Measurements from ENCODE around the gene TMEM181. TPM values are rescaled to one million over a fixed set of nuclear protein-coding genes. Genes with fewer than 3 reads are reported as not detected.

TMEM181 gene
- total RNA-seq, 3 donors from 2014 or later, result 17.0 to 29.3 (median 28.5) TPM

- Histone ChIP-seq H3K4me1 (no peaks in the 10 kb centered on the region), H3K27ac (no peak overlapping the region), H3K36me3 (no peaks in the 10 kb centered on the region), H3K27me3 (no peaks in the 10 kb centered on the region), H3K4me3 (no peak overlapping the region), H3K9me3 (no peaks in the 10 kb centered on the region)
- intact Hi-C loops (cut with DNase I; ENCODE audit: low total_unique reads), result no loop called here
- DNase-seq (ENCODE audit: low spot score in 2 of 2), result peak in 1 of 2 donors; percentile 46
- TF ChIP-seq POLR2AphosphoS5 (IDR thresholded peaks at IDR 0.05), result no peak
- no peak for TF ChIP-seq POLR2A (IDR thresholded peaks at IDR 0.05)
- TF ChIP-seq CTCF (IDR thresholded peaks at IDR 0.05), result no peak
Measured at GRCh38 chr6:158572653-158573541, 13.0 kb downstream of the TMEM181 start.

GRCh38 chr6:158573542-158573931 lies 13.6 kb downstream of the TMEM181 start:
- no peaks in the 10 kb centered on the region for H3K9me3 ChIP-seq
- no peaks in the 10 kb centered on the region for H3K27me3 ChIP-seq
- intact Hi-C loops (cut with DNase I; ENCODE audit: low total_unique reads), result no loop called here
- peak in 1 of 2 donors; percentile 2 for DNase-seq (ENCODE audit: low spot score in 2 of 2)
- no peak overlapping the region for H3K4me3 ChIP-seq
- H3K27ac ChIP-seq, result no peak overlapping the region
- TF ChIP-seq CTCF (IDR thresholded peaks at IDR 0.05), result no peak
- no peak for TF ChIP-seq POLR2A (IDR thresholded peaks at IDR 0.05)
- TF ChIP-seq POLR2AphosphoS5 (IDR thresholded peaks at IDR 0.05), result no peak
- H3K36me3 ChIP-seq, result no peaks in the 10 kb centered on the region
- no peaks in the 10 kb centered on the region for H3K4me1 ChIP-seq

GRCh38 chr6:158574800-158575199 lies 14.9 kb downstream of the TMEM181 start:
- DNase-seq (ENCODE audit: low spot score in 2 of 2), result peak in 1 of 2 donors; percentile 5

GRCh38 chr6:158575550-158575949 lies 15.7 kb downstream of the TMEM181 start:
- Histone ChIP-seq H3K27me3 (no peaks in the 10 kb centered on the region), H3K4me3 (no peak overlapping the region), H3K9me3 (no peaks in the 10 kb centered on the region), H3K4me1 (no peaks in the 10 kb centered on the region), H3K27ac (no peak overlapping the region), H3K36me3 (no peaks in the 10 kb centered on the region)
- DNase-seq (ENCODE audit: low spot score in 2 of 2), result no peak
- TF ChIP-seq POLR2A (IDR thresholded peaks at IDR 0.05), result no peak
- TF ChIP-seq POLR2AphosphoS5 (IDR thresholded peaks at IDR 0.05), result no peak
- TF ChIP-seq CTCF (IDR thresholded peaks at IDR 0.05), result no peak
- intact Hi-C loops (cut with DNase I; ENCODE audit: low total_unique reads), result no loop called here

More at GRCh38 chr6:158574800-158575199, 14.9 kb downstream of the TMEM181 start:
- Histone ChIP-seq H3K36me3 (no peaks in the 10 kb centered on the region), H3K27me3 (no peaks in the 10 kb centered on the region), H3K9me3 (no peaks in the 10 kb centered on the region), H3K27ac (no peak overlapping the region), H3K4me1 (no peaks in the 10 kb centered on the region), H3K4me3 (no peak overlapping the region)
- no peak for TF ChIP-seq POLR2AphosphoS5 (IDR thresholded peaks at IDR 0.05)
- intact Hi-C loops (cut with DNase I; ENCODE audit: low total_unique reads), result no loop called here

- Histone ChIP-seq H3K36me3 (peaks cover 9% of the 10 kb centered on the region), H3K4me1 (no peaks in the 10 kb centered on the region), H3K27ac (no peak overlapping the region), H3K27me3 (no peaks in the 10 kb centered on the region), H3K4me3 (no peak overlapping the region), H3K9me3 (no peaks in the 10 kb centered on the region)
- TF ChIP-seq POLR2AphosphoS5 (IDR thresholded peaks at IDR 0.05) (no peak), CTCF (IDR thresholded peaks at IDR 0.05) (no peak)
- DNase-seq (ENCODE audit: low spot score in 2 of 2), result no peak
- intact Hi-C loops (cut with DNase I; ENCODE audit: low total_unique reads), result no loop called here
Measured at GRCh38 chr6:158584236-158584651, 24.4 kb downstream of the TMEM181 start.

Measured in breast epithelium (tissue), 4 donors.